Measurements from ENCODE around the gene HACD2.

DNA sequence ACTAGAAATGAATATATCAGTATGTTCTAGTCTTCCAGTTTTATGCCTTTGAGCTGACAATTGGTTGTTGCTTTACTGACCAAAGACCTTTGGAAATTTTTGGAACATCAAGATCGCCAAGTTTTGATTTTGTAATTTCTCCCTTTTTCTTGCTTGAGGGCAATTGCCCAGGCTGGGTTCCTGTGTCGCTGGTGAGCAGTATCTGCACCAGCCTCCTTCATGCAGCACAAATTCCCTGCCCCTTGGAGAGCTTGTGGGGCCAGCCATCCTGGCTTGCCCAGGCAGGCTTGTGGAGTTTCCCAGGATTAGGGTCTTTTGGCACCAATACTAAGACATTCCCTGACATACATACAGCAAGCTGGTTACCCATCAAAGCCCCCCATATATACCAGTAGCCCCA lies 37.9 kb upstream of the HACD2 start:
- TF ChIP-seq CTCF (conservative IDR thresholded peaks at IDR 0.05; ENCODE audit: low read length) (no peak), EZH2phosphoT487 (IDR thresholded peaks at IDR 0.05; ENCODE audit: borderline replicate concordance) (no peak)
